Neural cell (in vitro differentiated cells): ENCODE data around the gene ZFR2.

Experiments used
- EP300 ChIP-seq: fragments of 450-650 bp; conservative IDR thresholded peaks from 2 replicates; pipeline ENCODE4 v1.6.1; 2014; ENCODE audit warnings: antibody characterized with exemption, mild to moderate bottlenecking, moderate library complexity; ENCODE audit not compliant: poor library complexity, severe bottlenecking
- EZH2 ChIP-seq: fragments of 200-600, 300-800 bp; shearing (Covaris generic), sonication (generic); IDR thresholded peaks from 2 replicates; pipeline ENCODE4 v1.6.1; 2014; ENCODE audit warnings: antibody characterized with exemption, low read length, borderline replicate concordance, mild to moderate bottlenecking; ENCODE audit not compliant: insufficient read depth, poor library complexity, severe bottlenecking
- POLR2AphosphoS5 ChIP-seq: IDR thresholded peaks from 2 replicates; pipeline ENCODE4 v1.6.1; 2012
- RAD21 ChIP-seq: fragments of 450-650 bp; conservative IDR thresholded peaks from 2 replicates; pipeline ENCODE4 v1.6.1; 2014; ENCODE audit warnings: antibody characterized with exemption, mild to moderate bottlenecking, moderate library complexity
- REST ChIP-seq: IDR thresholded peaks from 2 replicates; pipeline ENCODE4 v1.6.1; 2012; ENCODE audit warnings: borderline replicate concordance
- TF ChIP-seq, protein P1 (sequence below): fragments of 450-650 bp; IDR thresholded peaks from 2 replicates; pipeline ENCODE4 v1.5.1; 2014; ENCODE audit warnings: antibody characterized with exemption, mild to moderate bottlenecking, moderate library complexity; ENCODE audit not compliant: poor library complexity, severe bottlenecking

GRCh38 chr19:3783660-3784584, 84.9 kb downstream of the ZFR2 start:
- TF ChIP-seq, protein P1, sequence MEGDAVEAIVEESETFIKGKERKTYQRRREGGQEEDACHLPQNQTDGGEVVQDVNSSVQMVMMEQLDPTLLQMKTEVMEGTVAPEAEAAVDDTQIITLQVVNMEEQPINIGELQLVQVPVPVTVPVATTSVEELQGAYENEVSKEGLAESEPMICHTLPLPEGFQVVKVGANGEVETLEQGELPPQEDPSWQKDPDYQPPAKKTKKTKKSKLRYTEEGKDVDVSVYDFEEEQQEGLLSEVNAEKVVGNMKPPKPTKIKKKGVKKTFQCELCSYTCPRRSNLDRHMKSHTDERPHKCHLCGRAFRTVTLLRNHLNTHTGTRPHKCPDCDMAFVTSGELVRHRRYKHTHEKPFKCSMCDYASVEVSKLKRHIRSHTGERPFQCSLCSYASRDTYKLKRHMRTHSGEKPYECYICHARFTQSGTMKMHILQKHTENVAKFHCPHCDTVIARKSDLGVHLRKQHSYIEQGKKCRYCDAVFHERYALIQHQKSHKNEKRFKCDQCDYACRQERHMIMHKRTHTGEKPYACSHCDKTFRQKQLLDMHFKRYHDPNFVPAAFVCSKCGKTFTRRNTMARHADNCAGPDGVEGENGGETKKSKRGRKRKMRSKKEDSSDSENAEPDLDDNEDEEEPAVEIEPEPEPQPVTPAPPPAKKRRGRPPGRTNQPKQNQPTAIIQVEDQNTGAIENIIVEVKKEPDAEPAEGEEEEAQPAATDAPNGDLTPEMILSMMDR, result no peak
- no peak for TF ChIP-seq EZH2
- TF ChIP-seq EP300, result no peak
- no peak for TF ChIP-seq REST
- TF ChIP-seq POLR2AphosphoS5, result no peak
- no peak for TF ChIP-seq RAD21
